GM12892 (cell line): ENCODE data around the gene MYPN.

Experiments used
- POLR2A ChIP-seq: IDR thresholded peaks from 2 replicates; pipeline ENCODE4 v1.6.1; 2011; ENCODE audit warnings: low read depth, low read length, control low read depth
- POLR2AphosphoS5 ChIP-seq: IDR thresholded peaks from 2 replicates; pipeline ENCODE4 v1.6.1; 2011; ENCODE audit warnings: low read depth, low read length, control low read depth
- TAF1 ChIP-seq: IDR thresholded peaks from 2 replicates; pipeline ENCODE4 v1.6.1; 2011; ENCODE audit warnings: low read depth, mild to moderate bottlenecking, control low read depth, low read length, borderline replicate concordance

DNA sequence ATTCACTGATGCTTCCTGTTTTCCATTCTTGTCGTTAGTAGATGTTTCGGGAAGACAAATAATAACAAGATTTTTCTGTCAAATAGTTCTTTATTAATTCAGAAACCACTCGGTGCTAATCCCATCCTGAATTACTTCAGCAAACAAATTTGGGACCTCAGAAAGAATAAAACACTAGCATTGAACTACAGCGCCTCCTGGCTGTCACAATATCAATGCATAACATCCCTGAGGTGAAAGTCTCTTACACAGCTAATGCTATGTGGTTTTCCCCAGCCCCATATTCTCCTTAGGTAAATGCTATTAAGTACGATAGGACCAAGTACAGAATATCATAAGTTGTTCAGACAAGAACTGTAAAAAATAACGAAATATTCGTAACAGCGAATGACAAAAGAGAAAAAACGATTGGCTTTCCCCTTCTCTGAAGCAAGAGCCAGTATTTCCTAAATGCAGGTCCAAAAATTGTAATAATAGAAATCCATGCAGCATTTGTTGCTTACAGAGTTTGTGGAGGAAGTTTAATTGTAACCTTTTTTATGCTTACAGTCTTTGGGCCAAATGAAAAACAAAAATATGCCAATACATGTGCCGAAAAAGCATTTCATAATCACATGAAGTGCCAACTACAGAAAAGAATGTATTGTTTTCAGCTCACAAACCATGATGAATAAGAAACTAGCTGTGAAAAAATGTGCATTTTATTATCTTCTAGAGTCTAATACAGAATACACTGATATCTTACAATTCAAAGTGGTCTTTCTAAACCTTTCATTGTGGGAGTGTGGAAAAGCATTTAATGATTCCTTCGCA is 47.3 kb downstream of the MYPN start:
- TF ChIP-seq POLR2A = no peak
- no peak for TF ChIP-seq POLR2AphosphoS5
- no peak for TF ChIP-seq TAF1
